ENCODE measurements around the gene ECI2. TPM values are rescaled to one million over a fixed set of nuclear protein-coding genes. Genes with fewer than 3 reads are reported as not detected.

Gene ECI2
- total and polyA plus RNA-seq, 2 donors (not counting 3 experiments of a cell fraction or from before 2014, with no cell fraction given): 33.5 to 91.0 TPM

GRCh38 chr6:4102687-4103244, 32.6 kb downstream of the ECI2 start:
- H4K20me1 ChIP-seq (replicated peaks; ENCODE audit: control insufficient read depth, extremely low read depth, insufficient read depth, low read length): no peaks in the 10 kb centered on the region
- H3K79me2 ChIP-seq (ENCODE audit: control insufficient read depth, insufficient read depth, low read length): no peaks in the 10 kb centered on the region
- ChIA-PET CTCF (interaction anchor here (0.8 to 1.3 kb wide), 3 partner anchors 8 to 53 kb away, joined by 3 read pairs; no protein-coding TSS in a partner anchor), POLR2A (no interaction called here)
- H3K4me1 ChIP-seq (ENCODE audit: control insufficient read depth, extremely low read depth, insufficient read depth, low read length): no peaks in the 10 kb centered on the region
- H3K9me1 ChIP-seq (replicated peaks; ENCODE audit: control insufficient read depth, extremely low read depth, insufficient read depth, low read length): no peaks in the 10 kb centered on the region
- H3K36me3 ChIP-seq (ENCODE audit: control insufficient read depth in 2 of 2, extremely low read depth in 1 of 2, insufficient read depth in 2 of 2, low read length in 2 of 2): no peaks in the 10 kb centered on the region
- no peak overlapping the region for H2AFZ ChIP-seq (ENCODE audit: low read depth, low read length)
- no peak for TF ChIP-seq POLR2A (IDR thresholded peaks at IDR 0.05; ENCODE audit: low read depth, low read length)
- no peak for TF ChIP-seq MAX (IDR thresholded peaks at IDR 0.05; ENCODE audit: insufficient read depth, insufficient read length)
- no peak for TF ChIP-seq JUN (IDR thresholded peaks at IDR 0.05; ENCODE audit: borderline replicate concordance, insufficient read depth, insufficient read length, low read depth)
- TF ChIP-seq EZH2 (IDR thresholded peaks at IDR 0.05; ENCODE audit: borderline replicate concordance, low read depth, low read length, severe bottlenecking): no peak
- no peak for TF ChIP-seq MYC (IDR thresholded peaks at IDR 0.05; ENCODE audit: low read depth, low read length)
- TF ChIP-seq CTCF (IDR thresholded peaks at IDR 0.05; ENCODE audit: extremely low read depth in 1 of 2, insufficient read depth in 1 of 2, low read depth in 1 of 2, low read length in 2 of 2): no peak
- BruUV-seq (replicated peaks): no TSS peak
- no peak overlapping the region for H3K9ac ChIP-seq (replicated peaks; ENCODE audit: extremely low read depth, insufficient read depth, low read length)
- H3K27me3 ChIP-seq (ENCODE audit: control insufficient read depth in 2 of 2, insufficient read depth in 2 of 2, low read length in 2 of 2): no peaks in the 10 kb centered on the region
- dilution Hi-C loops (cut with MboI; ENCODE audit: extremely low pct_ligation_motif_present, low sequenced_read_pairs): no loop called here
- FAIRE-seq (no peak), DNase-seq (ENCODE audit: low read depth, low spot score) (no peak)
- H3K4me3 ChIP-seq (replicated peaks in 1 of 3; ENCODE audit: insufficient read depth in 1 of 3, low read depth in 1 of 3, low read length in 3 of 3): no peak overlapping the region
- no peaks in the 10 kb centered on the region for H3K9me3 ChIP-seq (replicated peaks; ENCODE audit: control insufficient read depth, insufficient read depth, low read length)
- H3K27ac ChIP-seq (ENCODE audit: insufficient read depth, low read depth, low read length): no peak overlapping the region
- no peak overlapping the region for H3K4me2 ChIP-seq (ENCODE audit: insufficient read depth, low read length)
- intact Hi-C loops (cut with micrococcal nuclease): loop anchor here (10.0 kb wide), 1 partner anchor 52 kb away; no protein-coding TSS in a partner anchor
